ENCODE data around the gene DDRGK1. TPM values are rescaled to one million over a fixed set of nuclear protein-coding genes. Genes with fewer than 3 reads are reported as not detected.

The DDRGK1 gene
- total and polyA plus RNA-seq, 4 donors = 23.0 to 79.0 (median 63.2) TPM

DNA sequence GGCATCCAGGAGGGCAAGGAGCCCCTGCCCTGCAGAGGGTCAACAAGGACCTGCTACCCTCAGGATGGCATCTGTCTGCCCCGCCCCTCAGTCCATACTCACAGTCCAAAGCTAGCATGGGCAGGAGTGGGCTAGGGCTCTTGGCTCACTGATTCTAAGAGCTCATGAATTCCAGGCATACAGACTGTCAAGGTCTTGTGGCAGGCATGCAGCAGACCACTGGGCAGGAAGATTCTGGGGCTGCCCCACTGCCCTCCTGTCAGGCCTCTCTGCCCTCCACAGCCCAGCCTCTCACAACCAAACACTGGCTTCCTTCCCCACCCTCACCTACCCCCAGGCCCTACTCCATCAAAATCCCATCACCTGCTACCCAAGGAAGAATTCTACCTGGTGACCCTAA is 40.1 kb upstream of the DDRGK1 start:
- Histone ChIP-seq H3K4me3 (ENCODE audit: low read depth, low read length) (no peak overlapping the region), H3K4me1 (ENCODE audit: control insufficient read depth, insufficient read depth, low read length) (peaks cover 19% of the 10 kb centered on the region), H3K36me3 (ENCODE audit: control insufficient read depth, insufficient read depth, low read length) (peaks cover 12% of the 10 kb centered on the region), H3K9me3 (ENCODE audit: control insufficient read depth, insufficient read depth, low read length) (no peaks in the 10 kb centered on the region), H3K27me3 (ENCODE audit: control insufficient read depth, insufficient read depth, low read length) (peaks cover 35% of the 10 kb centered on the region), H3K27ac (ENCODE audit: low read depth, low read length) (no peak overlapping the region)
- DNase-seq (ENCODE audit: low read depth in 4 of 6, low spot score in 6 of 6) = no peak
- WGBS (ENCODE audit: insufficient coverage) = 77% methylated on average over 1 of the region's 1 CpG

DNA sequence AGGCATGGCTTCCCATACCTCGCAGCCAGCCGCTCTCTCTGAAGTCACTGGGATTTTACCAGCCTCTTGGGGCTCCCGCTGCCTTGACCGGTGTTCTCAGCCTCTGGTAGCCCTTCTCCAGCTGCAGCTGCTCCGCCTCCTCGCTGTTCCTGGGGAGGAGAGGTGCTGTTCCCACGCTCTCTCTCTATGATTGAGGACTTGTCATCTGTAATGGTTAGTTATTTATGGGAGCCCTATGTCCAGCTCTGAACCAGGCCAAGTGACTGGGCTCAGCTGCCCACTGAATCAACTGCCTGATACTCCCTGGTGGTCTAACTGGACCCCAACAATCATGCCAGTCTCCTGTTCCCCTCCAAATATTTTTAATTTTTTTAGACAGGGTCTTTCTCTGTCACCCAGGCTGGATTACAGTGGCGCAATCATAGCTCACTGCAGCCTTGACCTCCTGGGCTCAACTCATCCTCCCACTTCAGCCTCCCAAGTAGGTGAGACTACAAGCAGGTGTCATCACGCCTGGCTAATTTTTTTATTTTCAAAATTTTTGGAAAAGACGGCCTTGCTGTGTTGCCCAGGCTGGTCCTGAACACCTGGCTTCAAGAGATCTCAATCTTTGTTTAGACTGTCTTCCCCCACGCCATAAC is 39.4 kb upstream of the DDRGK1 start:
- H3K27ac ChIP-seq (ENCODE audit: low read depth, low read length) = no peak overlapping the region
- WGBS (ENCODE audit: insufficient coverage) = 79% methylated on average over 8 of the region's 11 CpGs
- H3K27me3 ChIP-seq (ENCODE audit: control insufficient read depth, insufficient read depth, low read length) = peaks cover 37% of the 10 kb centered on the region
- H3K4me3 ChIP-seq (ENCODE audit: low read depth, low read length) = no peak overlapping the region
- peaks cover 20% of the 10 kb centered on the region for H3K4me1 ChIP-seq (ENCODE audit: control insufficient read depth, insufficient read depth, low read length)
- peaks cover 8% of the 10 kb centered on the region for H3K36me3 ChIP-seq (ENCODE audit: control insufficient read depth, insufficient read depth, low read length)
- DNase-seq (ENCODE audit: low read depth in 4 of 6, low spot score in 6 of 6) = no peak
- H3K9me3 ChIP-seq (ENCODE audit: control insufficient read depth, insufficient read depth, low read length) = no peaks in the 10 kb centered on the region

DNA sequence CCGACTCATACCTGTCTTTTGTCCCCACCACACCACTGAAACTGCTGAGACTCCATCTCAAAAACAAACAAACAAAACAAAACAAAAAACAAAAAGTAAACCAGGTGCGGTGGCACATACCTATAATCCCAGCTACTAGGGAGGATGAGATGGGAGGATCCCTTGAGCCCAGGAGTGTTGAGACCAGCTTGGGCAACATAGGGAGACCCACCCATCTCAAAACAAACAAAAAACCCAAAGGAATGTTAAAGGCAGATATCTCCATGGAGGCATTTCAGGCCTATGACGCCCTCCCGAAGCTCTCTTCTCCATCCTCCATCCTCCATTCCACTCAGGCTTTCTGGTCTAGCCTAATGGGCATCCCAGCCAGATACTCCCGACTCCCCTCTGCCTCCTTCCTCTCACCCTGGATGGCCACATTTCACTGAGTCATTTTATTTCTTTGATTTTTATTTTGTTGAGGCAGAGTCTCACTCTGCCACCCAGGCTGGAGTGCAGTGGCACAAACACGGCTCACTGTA is 37.8 kb upstream of the DDRGK1 start:
- no peaks in the 10 kb centered on the region for H3K36me3 ChIP-seq (ENCODE audit: control insufficient read depth, insufficient read depth, low read length)
- peaks cover 24% of the 10 kb centered on the region for H3K4me1 ChIP-seq (ENCODE audit: control insufficient read depth, insufficient read depth, low read length)
- H3K27ac ChIP-seq (ENCODE audit: low read depth, low read length) = no peak overlapping the region
- H3K4me3 ChIP-seq (ENCODE audit: low read depth, low read length) = no peak overlapping the region
- 92% methylated on average over 3 of the region's 6 CpGs for WGBS (ENCODE audit: insufficient coverage)
- peaks cover 45% of the 10 kb centered on the region for H3K27me3 ChIP-seq (ENCODE audit: control insufficient read depth, insufficient read depth, low read length)
- no peak for DNase-seq (ENCODE audit: low read depth in 4 of 6, low spot score in 6 of 6)
- no peaks in the 10 kb centered on the region for H3K9me3 ChIP-seq (ENCODE audit: control insufficient read depth, insufficient read depth, low read length)

DNA sequence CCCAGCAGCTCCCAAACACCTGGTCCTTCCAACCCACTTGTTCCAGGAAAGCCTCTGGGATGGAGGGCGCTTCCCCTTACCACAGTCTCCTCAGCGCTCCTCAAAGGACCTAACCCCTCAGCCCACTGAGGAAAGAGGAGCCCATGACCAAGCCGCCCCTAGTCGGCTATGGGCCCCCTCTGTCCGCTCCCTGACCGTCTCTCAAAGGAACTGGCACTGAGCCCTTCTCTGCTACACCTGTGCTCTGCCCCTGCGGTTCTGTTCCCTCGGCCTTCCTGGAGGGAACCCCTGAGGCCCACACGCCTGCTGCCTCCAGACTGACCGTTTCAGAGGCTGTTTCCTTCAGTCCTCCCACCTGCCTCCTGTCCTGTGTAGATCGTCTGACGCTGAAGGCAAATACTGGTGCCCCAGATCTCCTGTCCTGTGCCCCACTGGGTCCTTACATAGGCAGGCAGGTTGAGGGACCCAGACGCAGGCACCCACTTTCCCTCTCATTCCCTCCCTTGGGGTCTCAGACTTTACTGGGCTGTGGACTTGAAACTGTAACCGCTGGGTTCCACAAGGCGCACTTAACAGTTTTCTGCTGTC is 36.4 kb upstream of the DDRGK1 start:
- no peaks in the 10 kb centered on the region for H3K36me3 ChIP-seq (ENCODE audit: control insufficient read depth, insufficient read depth, low read length)
- H3K9me3 ChIP-seq (ENCODE audit: control insufficient read depth, insufficient read depth, low read length) = no peaks in the 10 kb centered on the region
- H3K4me3 ChIP-seq (ENCODE audit: low read depth, low read length) = no peak overlapping the region
- WGBS (ENCODE audit: insufficient coverage) = 80% methylated on average over 13 of the region's 15 CpGs
- H3K27me3 ChIP-seq (ENCODE audit: control insufficient read depth, insufficient read depth, low read length) = peaks cover 57% of the 10 kb centered on the region
- no peak overlapping the region for H3K27ac ChIP-seq (ENCODE audit: low read depth, low read length)
- peaks cover 24% of the 10 kb centered on the region for H3K4me1 ChIP-seq (ENCODE audit: control insufficient read depth, insufficient read depth, low read length)
- no peak for DNase-seq (ENCODE audit: low read depth in 4 of 6, low spot score in 6 of 6)

DNA sequence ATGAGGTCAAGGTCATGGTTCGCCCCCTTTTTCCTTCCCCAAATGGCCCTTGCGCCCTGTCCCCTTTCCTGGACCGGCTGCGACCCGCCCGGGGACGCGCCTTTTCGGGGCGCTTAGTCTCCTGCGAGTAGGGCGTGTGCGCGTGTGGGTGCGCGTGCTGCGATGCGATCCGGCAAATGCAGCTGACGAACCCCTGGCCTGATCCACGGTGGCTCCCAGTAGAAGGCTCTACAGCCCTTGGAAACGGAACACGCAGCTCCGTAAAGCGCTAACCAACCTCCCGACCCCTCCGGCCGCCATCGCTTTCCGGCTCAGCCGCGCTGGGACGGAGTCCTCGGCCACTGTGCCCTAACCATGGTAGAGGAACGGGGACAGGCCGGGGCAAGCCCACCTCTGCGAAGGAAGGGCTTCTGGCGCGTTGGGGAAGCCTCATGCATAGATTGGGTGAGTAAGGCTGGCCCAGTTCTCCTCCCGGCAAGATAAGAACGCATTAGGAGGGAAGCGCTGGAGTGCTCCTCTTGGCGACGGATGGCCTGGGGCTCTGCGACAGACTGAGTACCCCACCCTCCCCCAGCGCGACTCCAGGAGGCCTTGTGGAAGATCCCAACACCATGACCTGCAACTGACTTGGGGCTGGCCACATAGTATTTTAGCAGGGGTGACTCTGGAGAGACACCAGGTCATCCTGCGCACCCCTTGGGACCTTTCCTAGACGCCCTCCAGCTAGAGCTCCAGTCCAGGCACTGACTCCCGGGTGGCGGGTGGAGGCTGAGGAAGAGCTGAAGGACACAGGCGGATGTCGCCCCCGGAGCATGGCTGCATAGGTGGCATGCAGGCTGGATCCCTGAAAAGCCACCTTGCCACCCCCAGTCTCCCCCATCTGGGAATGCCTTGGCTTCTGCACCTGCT is 35.6 kb upstream of the DDRGK1 start:
- Histone ChIP-seq H3K27ac (ENCODE audit: low read depth, low read length) (no peak overlapping the region), H3K9me3 (ENCODE audit: control insufficient read depth, insufficient read depth, low read length) (no peaks in the 10 kb centered on the region), H3K4me3 (ENCODE audit: low read depth, low read length) (peak overlapping the region; percentile 31), H3K4me1 (ENCODE audit: control insufficient read depth, insufficient read depth, low read length) (peaks cover 24% of the 10 kb centered on the region), H3K27me3 (ENCODE audit: control insufficient read depth, insufficient read depth, low read length) (peaks cover 63% of the 10 kb centered on the region), H3K36me3 (ENCODE audit: control insufficient read depth, insufficient read depth, low read length) (no peaks in the 10 kb centered on the region)
- DNase-seq (ENCODE audit: low read depth in 4 of 6, low spot score in 6 of 6) = no peak
- WGBS (ENCODE audit: insufficient coverage) = 13% methylated on average over 52 of the region's 54 CpGs

DNA sequence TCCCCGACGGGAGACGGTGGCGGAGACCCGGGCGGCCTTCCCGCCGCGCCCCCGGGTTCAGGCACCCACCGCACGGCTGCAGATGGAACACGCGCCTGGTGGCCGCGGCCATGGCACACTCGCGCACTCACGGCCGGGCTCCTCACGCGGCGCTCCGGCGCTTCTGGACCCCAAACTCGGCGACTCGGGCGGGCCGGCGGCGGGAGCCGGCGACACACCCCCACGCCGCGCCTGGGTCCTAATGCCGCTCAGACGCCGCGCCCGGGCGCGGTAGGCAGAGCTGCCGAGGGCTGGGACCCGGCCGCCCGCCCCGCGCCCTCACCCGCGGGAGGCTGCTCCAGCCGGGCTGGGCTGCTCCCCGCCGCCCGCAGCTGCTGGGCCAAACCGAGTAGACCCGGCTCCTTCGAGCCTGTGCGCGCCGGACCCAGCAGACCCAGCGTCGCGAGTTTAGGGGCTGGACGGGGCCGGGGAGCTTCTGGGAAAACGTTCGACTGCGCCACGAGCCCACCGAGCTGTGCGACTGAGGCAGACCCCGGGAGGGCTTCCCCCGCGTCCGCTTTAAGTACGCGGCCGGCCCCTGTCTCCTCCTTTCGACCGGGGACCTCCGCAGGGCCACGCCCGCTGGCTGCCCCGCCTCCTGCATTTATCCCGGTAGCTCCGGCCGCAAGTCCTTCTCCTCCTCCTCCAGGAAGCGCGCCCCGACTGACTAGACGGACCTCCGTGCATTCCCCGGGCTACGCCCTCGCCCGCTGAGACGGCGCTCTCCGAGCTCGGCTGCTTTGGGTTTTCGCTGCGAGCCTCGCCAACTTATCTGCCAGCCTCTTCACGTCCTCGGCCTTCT is 34.8 kb upstream of the DDRGK1 start, which contains the start of gene SLC4A11:
SLC4A11 (minus strand) TSS at position 165 of the 841 bp plus-strand sequence; CDS start at position 112, 53 bp downstream.
- DNase-seq (ENCODE audit: low read depth in 4 of 6, low spot score in 6 of 6) = peak in 2 of 6 donors; percentile 47 to 48
- peak within 1 kb of the TSS; percentile 31 for H3K4me3 ChIP-seq (ENCODE audit: low read depth, low read length)
- H3K36me3 ChIP-seq (ENCODE audit: control insufficient read depth, insufficient read depth, low read length) = no peaks in the 10 kb centered on the region
- no peaks in the 10 kb centered on the region for H3K9me3 ChIP-seq (ENCODE audit: control insufficient read depth, insufficient read depth, low read length)
- no peak within 1 kb of the TSS for H3K27ac ChIP-seq (ENCODE audit: low read depth, low read length)
- under 1% methylated on average over 107 of the region's 107 CpGs for WGBS (ENCODE audit: insufficient coverage)
- peaks cover 24% of the 10 kb centered on the region for H3K4me1 ChIP-seq (ENCODE audit: control insufficient read depth, insufficient read depth, low read length)
- H3K27me3 ChIP-seq (ENCODE audit: control insufficient read depth, insufficient read depth, low read length) = peaks cover 63% of the 10 kb centered on the region

DNA sequence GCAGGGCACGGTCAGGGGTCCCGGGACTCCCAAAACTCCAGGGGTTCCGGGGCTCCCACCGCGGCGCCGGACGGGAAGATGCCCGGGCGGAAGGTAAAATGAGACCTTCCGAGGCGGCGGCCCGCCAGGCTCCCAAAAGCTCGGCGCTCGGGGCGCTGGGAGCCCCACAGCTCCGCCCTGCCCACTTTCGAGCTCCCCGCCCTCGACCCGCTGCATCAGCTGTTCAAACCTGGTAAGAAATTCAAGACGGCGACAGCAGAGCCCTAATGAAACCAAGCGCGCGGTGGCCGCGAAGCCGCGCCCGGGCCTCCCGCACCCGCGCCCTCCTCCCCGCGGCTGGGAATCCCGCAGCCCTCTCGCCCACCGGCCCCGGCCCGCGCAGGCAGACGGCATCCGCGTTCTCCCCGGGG is 34.1 kb upstream of the DDRGK1 start:
- H3K27ac ChIP-seq (ENCODE audit: low read depth, low read length) = no peak overlapping the region
- H3K27me3 ChIP-seq (ENCODE audit: control insufficient read depth, insufficient read depth, low read length) = peaks cover 63% of the 10 kb centered on the region
- no peaks in the 10 kb centered on the region for H3K9me3 ChIP-seq (ENCODE audit: control insufficient read depth, insufficient read depth, low read length)
- peak in 1 of 6 donors; percentile 23 for DNase-seq (ENCODE audit: low read depth in 4 of 6, low spot score in 6 of 6)
- H3K36me3 ChIP-seq (ENCODE audit: control insufficient read depth, insufficient read depth, low read length) = no peaks in the 10 kb centered on the region
- peak overlapping the region; percentile 31 for H3K4me3 ChIP-seq (ENCODE audit: low read depth, low read length)
- under 1% methylated on average over 48 of the region's 48 CpGs for WGBS (ENCODE audit: insufficient coverage)
- H3K4me1 ChIP-seq (ENCODE audit: control insufficient read depth, insufficient read depth, low read length) = peaks cover 24% of the 10 kb centered on the region

DNA sequence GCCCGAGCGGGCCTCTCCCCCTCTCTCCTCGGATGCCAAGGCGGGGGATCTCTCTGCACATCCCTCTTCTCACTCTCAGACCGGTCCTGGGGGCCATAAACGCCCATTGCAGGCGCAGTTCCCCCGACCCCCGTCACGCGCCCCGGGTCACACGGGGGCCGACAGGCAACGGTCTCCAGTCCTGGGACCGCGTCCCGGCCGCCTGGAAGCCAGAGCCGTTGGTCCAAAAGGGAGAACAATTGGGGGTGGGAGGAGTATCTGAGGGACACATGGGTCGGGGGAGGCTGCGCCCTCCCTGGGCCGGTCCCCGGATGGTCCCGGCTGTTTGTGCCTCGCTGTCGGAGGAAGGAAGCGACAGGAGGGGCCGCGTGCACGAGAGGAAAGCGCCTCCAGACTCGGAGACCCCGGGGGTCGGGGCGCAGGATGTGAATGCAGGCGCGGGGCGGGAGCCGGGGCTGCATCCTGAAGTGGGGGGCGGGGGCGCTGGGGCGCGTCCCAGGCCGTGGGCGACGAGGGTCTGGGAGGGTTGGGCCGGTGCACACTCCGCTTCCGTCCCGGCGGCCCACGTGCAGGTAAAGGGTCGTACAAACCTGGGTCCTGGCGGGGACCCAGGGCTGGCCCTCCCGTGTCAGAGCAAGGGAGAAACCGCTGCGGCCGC is 33.6 kb upstream of the DDRGK1 start:
- Histone ChIP-seq H3K4me1 (ENCODE audit: control insufficient read depth, insufficient read depth, low read length) (peaks cover 24% of the 10 kb centered on the region), H3K9me3 (ENCODE audit: control insufficient read depth, insufficient read depth, low read length) (no peaks in the 10 kb centered on the region), H3K27me3 (ENCODE audit: control insufficient read depth, insufficient read depth, low read length) (peaks cover 63% of the 10 kb centered on the region), H3K27ac (ENCODE audit: low read depth, low read length) (no peak overlapping the region), H3K36me3 (ENCODE audit: control insufficient read depth, insufficient read depth, low read length) (no peaks in the 10 kb centered on the region), H3K4me3 (ENCODE audit: low read depth, low read length) (peak overlapping the region; percentile 31)
- WGBS (ENCODE audit: insufficient coverage) = 1% methylated on average over 57 of the region's 59 CpGs
- no peak for DNase-seq (ENCODE audit: low read depth in 4 of 6, low spot score in 6 of 6)

Data from spinal cord (tissue), 10 donors.